GM04504 (cell line): ENCODE data around the gene SRL.

Experiments
- DNase-seq: peaks from one replicate; pipeline ENCODE4 v3.0.0-alpha.2; 2012; ENCODE audit warnings: low read depth

The SRL gene

DNA sequence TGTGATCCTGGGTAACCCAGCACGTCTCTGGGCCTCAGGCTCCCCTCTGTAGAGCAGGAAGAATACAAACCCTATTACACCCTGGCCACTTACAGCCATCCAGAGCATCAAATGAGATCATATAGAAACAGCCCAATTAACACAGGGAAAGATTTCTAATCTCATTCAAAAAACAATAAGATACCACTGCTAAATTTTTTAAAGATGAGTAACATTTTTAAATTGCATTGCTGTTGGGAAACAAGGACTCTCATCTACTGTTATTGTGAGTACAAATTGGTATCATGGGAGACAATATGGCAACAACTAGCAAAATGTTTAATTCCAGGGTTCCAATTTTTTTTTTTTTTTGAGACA, 41.1 kb downstream of the SRL start:
- DNase-seq: no peak

DNA sequence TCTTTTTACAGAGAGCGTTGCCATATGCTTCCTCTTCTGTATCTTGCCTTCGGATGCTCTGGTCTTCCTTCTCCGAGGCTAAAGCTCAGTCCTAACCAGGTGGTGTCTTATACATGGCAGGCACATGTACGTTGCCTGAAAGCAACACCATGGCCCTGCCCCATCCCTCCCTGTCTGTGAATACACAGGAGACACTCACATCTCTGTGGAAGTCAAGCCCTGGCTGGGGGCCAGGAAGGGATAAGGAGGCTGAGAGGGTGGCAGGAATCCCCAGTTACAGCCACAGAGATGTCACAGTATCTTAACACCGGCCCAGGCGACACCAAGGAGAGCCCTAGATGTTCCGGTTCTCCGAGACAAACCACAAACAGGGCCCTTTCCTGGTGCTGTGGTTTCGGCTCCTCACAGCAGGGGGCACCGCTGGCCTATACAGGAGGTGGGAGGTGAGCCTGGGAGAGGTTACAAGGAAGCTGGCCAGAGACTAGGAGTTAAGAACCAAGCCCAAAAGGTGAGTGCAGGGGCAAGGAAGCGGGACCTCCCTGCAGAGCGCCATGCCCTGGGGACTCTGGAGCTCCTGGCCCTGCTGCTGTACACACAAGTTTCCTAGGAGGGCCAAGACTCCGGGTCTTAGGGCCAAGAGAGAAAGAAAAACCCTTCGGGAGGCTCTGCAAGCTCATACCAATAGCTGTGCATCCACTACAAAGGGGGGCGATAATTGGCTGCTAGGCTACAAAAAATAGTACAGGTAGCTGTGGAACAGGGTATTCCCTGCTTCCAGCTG, 41.7 kb downstream of the SRL start:
- peak; percentile 28 for DNase-seq

DNA sequence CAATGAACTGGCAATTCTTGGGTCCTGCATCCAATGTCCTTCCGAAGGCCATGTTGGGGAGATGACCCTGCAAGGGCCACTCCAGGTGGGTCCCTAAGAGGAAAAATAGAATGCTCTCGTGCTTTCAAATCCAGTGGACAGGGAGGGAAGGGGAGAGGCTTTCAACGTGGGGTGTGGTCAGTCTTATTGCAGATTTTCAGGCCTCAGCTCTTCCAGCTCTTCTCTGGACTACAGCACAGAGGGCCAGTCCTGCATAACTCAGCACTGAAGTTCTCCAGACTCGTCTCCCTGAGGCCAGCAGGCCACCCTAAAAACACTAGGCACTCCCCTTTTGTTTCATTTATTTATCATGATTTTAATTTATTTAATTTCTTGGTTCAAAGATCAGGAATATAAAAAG, 43.1 kb downstream of the SRL start:
- no peak for DNase-seq

DNA sequence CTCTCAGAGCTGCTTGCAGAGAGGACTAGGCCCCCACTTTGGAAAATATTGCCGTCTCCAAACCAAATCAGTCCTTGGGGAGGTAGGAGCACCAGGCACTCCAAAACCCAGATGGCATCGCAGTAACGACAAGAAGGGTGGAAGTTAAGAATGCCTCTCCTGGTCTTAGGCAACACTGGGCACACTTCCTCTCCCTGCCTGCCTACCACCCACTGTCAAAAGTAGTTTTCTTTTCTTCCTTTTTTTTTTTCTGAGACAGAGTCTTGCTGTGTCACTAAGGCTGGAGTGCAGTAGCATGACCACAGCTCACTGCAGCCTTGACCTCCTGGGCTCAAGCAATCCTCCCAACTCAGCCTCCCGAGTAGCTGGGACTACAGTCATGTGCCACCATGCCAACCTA, 47.2 kb downstream of the SRL start:
- DNase-seq: no peak

DNA sequence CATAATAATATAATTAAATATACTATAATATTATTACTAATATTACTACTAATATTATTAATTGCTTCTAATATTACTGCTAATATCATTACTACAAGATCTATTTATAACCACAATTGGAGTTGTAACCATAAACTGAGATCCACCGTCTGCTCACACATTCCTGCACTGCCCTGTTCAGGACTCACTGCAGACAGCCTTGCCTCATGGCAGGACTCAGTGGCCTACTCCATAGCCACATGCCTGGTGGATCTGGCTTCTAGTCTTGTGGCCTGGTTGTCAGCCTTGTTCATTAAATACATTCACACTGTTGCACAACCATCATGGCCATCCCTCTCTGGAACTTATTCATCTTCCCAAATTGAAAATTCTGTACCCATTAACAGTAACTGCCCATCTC, 48.0 kb downstream of the SRL start:
- DNase-seq: no peak

DNA sequence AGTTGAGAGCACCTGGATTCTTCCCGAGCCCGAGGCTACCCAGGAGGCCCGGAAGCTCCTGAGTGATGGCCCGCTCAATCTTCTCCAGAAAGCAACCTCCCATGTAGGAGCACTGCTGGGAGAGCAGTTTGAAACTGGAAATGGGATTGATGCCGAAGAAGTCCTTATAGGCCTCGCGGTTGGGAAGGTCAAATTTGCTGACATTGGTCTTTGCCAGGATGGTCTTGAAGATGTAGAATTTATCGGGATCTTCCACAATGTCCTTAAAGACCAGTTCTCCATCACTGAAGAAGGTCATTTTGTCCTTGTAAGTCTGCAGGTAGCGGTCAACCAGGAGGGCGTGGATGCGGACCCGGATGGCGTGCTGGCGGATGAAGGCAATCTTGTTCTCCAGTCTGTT, 49.7 kb downstream of the SRL start:
- DNase-seq: no peak

DNA sequence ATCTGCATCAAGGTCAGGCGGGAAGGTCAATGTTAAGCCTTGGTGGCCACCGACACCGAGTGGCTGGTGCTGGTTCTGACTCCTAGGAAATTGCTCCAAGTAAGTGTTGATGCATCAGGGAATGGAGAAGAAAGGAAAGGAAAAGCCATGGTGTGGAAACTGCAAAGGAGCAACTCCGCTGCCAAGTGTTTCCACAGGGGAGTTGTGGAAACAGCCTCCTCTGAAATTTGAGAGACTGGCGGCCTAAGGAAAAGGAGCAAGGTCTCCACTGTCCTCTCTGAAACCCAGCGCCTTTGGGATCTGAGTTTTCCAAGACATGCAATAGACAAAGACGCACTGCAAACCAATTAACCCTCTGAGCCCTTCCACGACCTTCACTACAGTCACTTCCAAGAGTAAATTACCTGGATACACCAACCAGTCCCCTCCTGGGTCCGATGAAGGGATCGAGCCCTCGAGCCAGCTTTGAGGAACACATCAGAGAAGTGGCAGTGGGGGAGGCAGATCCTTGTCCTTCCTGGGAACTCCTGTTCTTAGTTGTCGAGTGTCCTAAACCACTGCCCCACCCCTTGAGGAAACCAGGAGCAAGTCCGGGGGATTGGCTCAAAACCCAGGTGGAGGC, 51.1 kb downstream of the SRL start:
- no peak for DNase-seq

DNA sequence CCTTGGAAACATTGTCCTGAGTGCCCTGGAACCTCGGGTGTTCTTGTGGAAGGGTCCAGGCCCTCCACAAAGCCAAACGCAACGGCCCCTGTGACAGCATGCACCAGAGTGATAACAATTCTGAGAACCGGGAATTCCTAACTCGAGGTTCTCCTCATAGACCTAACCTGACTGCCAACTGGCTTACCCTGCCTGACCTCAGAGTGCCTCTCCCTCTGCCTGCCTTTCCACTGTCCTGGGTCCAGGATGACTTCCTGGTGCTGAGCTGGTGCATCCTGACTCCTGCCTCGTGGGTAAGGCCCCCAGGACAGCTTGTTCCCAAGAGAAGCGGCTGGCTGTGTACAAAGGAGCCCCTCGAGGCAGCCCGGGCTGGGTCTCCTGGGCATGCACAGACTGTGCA, 51.8 kb downstream of the SRL start:
- no peak for DNase-seq

DNA sequence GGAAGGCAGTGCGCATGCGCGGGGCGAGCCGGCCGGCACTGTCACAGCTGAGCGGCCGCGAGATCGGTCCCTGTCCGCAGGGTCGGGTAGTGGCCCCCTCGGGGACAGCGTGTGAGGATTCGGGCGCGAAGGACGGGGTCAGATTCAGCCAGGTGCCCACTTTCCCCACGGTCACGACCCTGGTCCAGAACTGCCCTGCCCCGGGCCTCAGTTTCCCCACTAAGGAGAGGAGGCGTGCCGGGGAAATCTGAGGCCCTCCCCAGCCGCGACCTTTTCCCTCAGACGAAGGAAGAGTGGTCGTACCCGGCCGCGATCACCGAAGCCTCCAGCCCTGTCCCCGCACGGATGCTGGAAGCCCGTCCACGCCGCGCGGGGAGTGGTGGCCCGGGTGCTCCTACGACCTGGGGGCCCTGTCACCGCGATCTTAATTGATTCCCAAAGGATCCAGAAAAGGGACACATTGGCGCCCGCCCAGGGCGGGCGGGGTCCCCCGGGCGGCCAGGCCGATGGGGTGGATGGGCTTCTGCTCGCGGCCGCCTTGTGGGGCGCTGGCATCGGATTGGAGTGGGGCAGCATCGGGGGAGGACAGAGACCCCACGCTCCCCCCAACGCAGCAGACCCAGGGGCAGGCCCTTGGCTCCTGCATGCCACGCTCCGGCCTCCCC, 57.7 kb downstream of the SRL start:
- no peak for DNase-seq

DNA sequence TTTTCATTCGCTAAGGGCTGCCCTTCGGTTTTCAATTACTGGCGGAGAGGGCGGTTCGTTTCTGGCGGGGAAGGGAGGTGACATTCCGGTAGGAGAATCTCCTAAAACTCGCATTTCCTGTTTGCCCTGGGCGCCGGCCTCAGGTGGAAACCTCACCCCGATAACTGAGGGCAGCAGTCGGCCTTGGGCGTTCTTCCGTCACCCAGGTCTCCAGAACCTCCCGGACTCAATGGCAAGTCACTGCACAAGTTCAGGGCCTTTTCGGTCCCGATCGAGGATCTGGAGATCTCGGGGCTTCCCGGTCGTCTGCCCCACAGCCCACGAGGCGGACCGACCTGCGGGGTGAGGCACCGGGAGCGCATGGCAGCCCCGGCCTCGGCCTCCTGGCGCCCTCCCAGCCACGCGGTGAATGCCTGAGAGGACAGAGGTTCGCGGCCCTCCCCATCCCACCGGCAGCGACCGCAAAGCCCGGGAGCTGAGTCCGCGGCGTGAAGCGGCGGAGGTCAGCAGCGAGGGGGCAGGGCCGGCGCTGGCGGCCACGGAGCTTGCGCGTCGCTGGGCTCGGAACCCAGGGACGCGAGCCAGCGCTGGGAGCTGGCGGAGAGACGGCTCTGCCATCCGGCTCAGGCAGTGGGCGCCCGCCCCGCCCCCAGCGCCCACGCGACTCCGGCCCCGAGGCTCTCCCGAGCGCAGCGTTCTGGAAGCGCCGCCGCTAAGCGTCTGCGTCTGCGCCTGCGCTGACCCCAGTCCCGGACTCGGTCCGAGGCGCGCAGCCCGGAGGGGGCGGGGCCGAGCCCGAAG, 58.4 kb downstream of the SRL start:
- peak; percentile 87 for DNase-seq

DNA sequence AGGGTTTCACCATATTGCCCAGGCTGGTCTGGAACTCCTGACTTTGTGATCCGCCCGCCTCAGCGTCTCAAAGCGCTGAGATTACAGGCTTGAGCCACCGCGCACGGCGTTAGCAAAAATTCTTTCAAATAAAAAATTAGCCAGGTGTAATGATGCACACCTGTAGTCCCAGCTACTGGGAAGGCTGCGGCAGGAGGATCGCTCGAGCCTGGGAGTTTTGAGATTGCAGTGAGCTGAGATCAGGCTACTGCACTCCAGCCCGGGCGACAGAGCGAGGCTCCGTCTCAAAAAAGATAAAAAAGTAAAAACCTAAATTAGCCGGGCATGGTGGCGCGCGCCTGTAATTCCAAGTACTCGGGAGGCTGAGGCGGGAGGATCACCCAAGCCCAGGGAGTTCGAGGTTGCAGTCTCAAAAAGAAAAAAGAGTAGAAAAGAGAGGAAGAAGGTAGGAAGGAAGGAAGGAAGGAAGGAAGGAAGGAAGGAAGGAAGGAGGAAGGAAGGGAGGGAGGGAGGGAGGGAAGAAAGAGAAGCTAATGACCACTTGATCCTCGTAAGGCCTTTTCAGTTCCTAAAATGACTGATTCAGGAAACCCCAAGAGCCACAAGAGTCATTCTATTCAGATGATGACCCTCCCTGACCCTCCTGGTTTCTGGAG, 59.2 kb downstream of the SRL start:
- peak; percentile 48 for DNase-seq

DNA sequence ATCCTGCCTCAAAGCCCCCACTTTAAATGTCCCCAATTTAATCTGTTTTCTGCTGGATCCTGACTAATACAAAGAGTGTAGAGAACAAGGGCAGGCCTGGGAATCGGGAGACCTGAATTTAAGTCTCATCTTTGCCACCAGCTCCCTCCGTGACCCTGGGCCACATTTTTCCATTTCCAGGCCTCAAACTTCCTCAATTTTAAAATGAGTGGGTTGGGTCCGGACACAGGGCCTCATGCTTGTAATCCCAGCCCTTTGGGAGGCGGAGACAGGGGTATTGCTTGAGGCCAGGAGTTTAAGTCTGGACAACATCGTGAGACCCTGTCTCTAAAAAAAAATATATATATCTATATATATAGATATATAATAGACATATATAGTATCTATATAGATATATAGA, 61.4 kb downstream of the SRL start:
- DNase-seq: no peak

DNA sequence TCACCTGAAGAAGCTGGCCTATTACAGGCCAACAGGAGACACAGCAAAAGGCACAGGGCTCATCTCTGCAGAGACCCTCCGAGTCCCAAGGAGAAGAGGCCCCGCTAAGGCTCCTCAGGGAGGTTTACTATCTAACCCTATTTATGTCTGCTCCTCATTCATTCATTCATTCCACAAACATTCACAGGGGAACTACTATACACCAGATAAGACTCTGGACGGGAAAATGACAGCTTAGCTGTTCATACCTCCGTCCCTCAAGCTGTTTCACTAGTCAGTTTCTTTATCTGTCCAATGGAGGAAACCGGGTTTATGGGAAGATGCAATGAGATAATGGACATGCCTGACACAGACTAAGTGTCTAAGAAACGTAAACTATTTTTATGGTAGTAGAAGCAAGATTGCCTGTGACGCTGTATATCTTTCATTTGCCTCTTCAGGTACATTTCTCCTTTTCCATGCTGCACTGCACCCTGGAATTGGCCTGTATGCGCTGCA, 62.1 kb downstream of the SRL start:
- no peak for DNase-seq

DNA sequence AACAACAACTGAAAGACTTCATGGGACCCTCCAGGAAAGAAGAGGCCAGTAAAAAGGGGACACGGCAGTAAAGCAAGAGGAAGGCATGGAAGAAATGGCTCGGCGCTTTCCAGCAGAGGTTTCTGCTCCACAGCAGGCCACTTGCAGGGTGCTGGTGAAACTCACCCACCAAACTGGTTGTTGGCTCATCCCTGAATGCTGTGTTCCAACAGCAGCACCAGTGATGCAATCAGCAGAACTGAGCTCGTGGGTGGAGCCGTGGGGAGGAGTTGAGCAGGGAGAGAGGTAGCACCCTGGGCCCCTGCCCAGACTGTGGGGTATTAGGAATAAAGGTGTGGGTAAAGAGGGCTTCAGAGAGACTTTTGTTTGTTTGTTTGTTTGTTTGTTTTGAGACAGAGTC, 62.9 kb downstream of the SRL start:
- no peak for DNase-seq

DNA sequence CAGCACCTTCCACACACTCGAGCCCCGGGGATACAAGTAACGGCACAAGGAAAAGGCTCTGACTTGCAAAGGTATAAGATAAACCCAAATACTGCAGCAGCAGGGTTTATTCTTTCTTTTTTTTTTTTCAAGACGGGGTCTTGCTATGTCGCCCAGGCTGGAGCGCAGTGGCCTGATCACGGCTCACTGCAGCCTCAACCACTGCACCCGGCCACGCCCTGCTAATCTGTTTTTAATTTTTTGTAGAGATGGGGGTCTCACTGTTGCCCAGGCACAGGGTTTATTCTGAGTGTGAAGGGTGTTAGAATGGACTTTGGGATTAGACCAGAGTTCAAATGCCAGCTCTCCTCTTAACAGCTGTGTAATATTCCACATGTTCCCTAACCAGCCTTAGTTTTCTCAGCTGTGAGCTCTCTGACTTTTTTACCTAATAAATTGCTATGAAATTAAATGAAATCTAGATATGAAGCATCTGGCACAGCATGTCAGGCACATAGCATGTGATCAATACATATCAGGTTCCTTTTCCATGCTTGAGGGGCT, 63.3 kb downstream of the SRL start:
- DNase-seq: no peak

DNA sequence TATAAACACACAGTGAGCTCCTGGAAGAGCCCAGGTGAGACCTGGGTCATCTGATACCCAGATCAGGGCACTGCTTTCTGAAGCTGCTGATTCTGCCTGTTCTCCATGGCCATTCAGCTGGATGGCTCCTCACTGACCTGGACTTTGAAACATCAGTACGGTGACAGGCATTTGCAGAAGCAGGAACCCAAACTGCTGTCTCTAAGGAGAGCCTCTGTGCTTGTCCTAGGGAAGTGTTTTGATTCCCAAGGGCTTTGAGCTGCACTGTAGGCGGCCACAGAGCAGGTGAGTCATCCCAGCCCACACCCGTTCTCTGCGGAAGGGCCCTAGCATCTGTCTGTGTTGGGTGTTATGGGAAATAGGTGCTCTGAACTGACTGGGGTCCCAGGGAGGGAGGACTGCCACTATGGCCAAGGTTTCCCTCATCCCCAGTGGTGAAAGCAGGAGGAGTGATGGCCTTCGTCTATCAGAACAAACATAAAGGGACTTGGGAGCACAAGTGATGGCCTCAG, 64.9 kb downstream of the SRL start:
- no peak for DNase-seq

DNA sequence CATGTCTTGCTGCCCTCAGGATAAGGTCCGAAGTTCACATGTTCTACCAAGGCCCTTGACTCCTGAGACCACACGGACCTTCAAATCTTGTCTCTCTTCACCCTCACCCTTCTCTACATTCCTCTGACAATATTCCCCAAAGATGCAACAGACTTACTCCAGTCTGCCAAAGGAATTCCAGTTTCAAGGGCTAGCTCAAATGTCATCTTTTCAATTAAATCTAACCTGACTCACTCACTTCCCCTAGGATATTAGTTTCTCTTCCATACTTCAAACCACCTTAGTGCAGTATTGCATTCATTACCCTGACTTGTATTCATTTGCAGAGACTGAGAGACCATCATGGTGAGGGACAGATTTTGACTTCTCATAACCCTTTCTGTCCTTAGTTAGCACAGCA, 66.0 kb downstream of the SRL start:
- DNase-seq: no peak

DNA sequence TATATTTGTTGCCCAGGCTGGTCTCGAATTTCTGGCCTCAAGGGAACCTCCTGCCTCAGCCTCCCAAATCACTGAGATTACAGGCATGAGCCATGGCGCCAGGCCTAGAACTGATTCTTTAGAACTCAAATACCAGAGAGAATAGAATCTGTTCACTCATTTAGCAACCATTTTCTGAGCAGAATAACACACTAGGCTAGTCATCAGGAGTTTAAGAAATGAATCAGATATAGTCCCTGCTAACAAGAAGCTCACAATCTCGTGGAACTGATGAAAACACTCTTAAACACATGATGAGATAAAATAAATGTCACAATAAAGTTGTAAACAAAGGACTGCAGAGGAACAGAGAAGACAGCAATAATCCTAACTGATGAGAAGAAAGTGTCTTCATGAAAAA, 69.8 kb downstream of the SRL start:
- peak; percentile 41 for DNase-seq

DNA sequence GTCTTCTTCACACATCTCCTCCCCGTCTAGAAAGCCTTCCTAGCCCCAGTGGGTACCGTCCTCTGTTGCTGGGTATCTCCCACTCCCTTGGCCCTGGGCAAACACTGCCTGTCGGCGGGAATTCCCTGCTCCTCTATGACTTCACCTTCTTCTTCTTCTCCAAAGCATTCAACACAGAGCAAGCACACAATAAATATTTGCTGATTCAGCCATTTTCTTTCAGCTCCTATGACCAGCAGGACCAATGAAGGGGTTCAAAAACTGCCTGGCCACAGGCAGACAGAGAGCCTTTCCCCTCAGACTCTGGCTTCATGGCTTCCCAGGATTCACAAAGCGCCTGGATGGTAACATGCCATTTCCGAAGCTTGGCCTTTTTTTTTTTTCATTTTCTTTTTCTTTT, 72.5 kb downstream of the SRL start:
- no peak for DNase-seq

DNA sequence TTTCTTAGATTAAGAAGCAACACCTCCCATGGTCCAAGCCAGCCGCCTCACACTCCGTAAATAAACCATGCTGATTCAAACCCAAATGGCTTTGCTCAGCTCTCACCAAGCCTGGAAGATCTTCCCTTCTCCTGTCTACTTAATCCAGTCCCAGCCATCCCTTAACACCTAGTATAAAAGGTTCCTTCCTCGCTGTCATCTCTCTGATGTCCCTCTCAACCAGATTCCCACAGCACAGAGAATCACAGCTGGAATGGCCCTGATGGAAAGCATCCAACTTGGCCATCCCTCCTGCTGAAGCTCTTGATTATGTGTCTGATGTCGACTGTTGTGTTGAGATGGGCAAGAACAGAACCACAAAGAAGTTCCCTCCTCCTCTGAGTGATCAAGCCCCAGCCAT, 75.1 kb downstream of the SRL start:
- DNase-seq: no peak

DNA sequence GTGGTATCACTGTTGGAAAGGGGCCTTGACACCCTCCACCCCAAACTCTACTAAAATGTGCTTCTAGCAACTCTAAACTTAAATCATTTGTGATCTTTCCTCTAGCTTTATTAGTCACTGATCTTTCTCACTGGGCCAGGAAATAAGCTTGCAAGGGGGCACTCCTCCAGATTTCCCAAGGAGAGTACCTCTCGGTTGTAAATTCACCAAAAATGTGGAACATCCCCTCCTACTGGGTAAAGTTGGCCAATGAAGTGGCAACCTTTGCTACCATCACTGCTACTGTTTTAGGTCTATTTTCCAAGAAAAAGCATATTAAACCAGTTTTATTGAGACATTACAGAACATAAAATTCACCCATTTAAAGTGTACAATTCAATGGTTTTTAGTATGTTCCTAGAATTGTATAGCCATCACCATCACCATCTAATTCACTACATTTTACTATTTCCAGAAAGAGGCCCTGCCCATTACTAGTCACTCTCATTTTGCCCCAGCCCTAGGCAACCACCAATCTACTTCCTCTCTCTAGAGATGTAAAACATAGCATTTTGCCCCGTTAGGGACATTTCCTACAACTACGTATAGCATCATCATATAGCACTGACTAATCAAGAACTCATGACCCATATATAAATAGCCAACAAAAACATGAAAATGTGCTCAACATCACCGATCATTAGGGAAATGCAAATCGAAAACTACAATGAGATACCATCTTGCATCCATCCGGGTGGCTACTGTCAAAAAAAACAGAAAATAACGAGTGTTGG, 81.0 kb downstream of the SRL start:
- no peak for DNase-seq
